Sigmoid colon (tissue), 7 donors: ENCODE data around the gene CWC15. TPM values are rescaled to one million over a fixed set of nuclear protein-coding genes. Genes with fewer than 3 reads are reported as not detected.
A peak's percentile ranks its signal among the peaks of the same experiment; 100 is the strongest.

Source experiments
- DNase-seq: peaks from one replicate; pipeline ENCODE4 v3.0.0-alpha.2; 2019
- H3K27ac ChIP-seq, 4 donors: fragments of 200-600 bp; sonication (generic); one replicate each; pipeline ENCODE4 v1.5.1; 2016 to 2019; ENCODE audit warnings: mild to moderate bottlenecking in 1 of 4
- H3K27me3 ChIP-seq, 3 donors: fragments of 200-600 bp; sonication (generic); one replicate each; pipeline ENCODE4 v1.5.1; 2019; ENCODE audit warnings: mild to moderate bottlenecking in 1 of 3
- H3K36me3 ChIP-seq, 4 donors: fragments of 200-600 bp; sonication (generic); one replicate each; pipeline ENCODE4 v1.5.1; 2016 to 2019
- H3K4me1 ChIP-seq, 4 donors: fragments of 200-600 bp; sonication (generic); one replicate each; pipeline ENCODE4 v1.5.1; 2017 to 2019
- H3K4me3 ChIP-seq, 4 donors: fragments of 200-600 bp; sonication (generic); one replicate each; pipeline ENCODE4 v1.5.1; 2017 to 2019; ENCODE audit warnings: mild to moderate bottlenecking in 2 of 4, moderate library complexity in 1 of 4
- H3K9me3 ChIP-seq, 4 donors: fragments of 200-600 bp in 3 of 4; sonication (generic) in 3 of 4; one replicate each; pipeline versions ENCODE4 v1.5.1 to v1.6.1; 2013 to 2019
- EP300 ChIP-seq, 4 donors: sonication (generic); formaldehyde crosslinking; IDR thresholded peaks; one replicate each; pipeline ENCODE4 v1.6.1; 2017; ENCODE audit warnings: antibody characterized with exemption in 4 of 4
- POLR2A ChIP-seq, 2 donors: fragments of 450-650 bp; IDR thresholded peaks; one replicate each; pipeline ENCODE4 v1.6.1; 2016; ENCODE audit warnings: antibody characterized with exemption in 2 of 2, mild to moderate bottlenecking in 2 of 2, moderate library complexity in 2 of 2
- POLR2AphosphoS5 ChIP-seq, 4 donors: sonication (generic); formaldehyde crosslinking; IDR thresholded peaks; one replicate each; pipeline ENCODE4 v1.6.1; 2017; ENCODE audit warnings: antibody characterized with exemption in 4 of 4
- WGBS, 2 donors: extraction: QIAGEN DNeasy Blood & Tissue Kit; methylation state at CpG; one replicate each; pipeline ENCODE4 v1.1.7; 2013; 5-methylcytosine and 5-hydroxymethylcytosine counted together
- intact Hi-C: fragments of 100-400 bp; cut with DNase I; formaldehyde crosslinking; loops from one replicate; pipeline ENCODE4 v1.15.1; 2023
- polyA plus RNA-seq, 3 donors: library from polyadenylated mRNA; stranded (reverse); fragments of 200-250 nt; gene quantifications; one replicate each; pipeline ENCODE4 v1.2.3, GENCODE V29; 2013
- total RNA-seq, 4 donors: library from RNA; depleted of rRNA; stranded (reverse); fragments of >200 nt; gene quantifications; one replicate each; pipeline ENCODE4 v1.1.0, GENCODE V29; 2016
- TF ChIP-seq, protein P1 (sequence below), 4 experiments: fragments of 450-650 bp in 3 of 4; fragments of 200-600 bp in 1 of 4; IDR thresholded peaks; one replicate each; pipeline ENCODE4 v1.5.1; 2016 to 2019; ENCODE audit warnings: antibody characterized with exemption in 4 of 4, mild to moderate bottlenecking in 3 of 4, moderate library complexity in 2 of 4
- donor health status: healthy with polysubstance abuse.
- donor health status: Bipolar disorder and iron deficiency.
- donor health status: healthy.

The CWC15 gene
- total and polyA plus RNA-seq, 7 donors, result 39.8 to 69.9 (median 48.3) TPM

DNA sequence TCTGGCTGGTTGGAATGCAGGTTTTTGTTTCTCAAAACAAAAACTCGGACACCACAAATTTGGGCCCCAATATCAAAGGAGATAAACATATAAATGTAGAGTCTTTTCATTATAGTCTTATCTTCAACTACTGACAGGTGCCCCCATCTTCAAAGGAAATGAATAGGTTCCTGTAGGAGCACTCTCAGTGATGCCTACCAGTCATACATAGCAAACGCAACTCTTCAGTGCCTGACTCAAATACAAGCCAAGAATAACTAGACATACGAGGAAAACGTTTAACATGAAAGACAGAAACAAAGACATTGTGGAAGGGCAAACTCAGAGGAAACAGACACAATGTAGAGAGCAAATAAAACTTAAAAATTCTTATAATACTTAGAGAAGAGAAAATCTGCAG is 14.0 kb upstream of the CWC15 start:
- no peak overlapping the region for H3K4me3 ChIP-seq
- no peak for DNase-seq
- H3K27me3 ChIP-seq, result no peaks in the 10 kb centered on the region
- 71 to 85% methylated on average over 4 of the region's 4 CpGs for WGBS, 2 donors
- H3K36me3 ChIP-seq, result no peaks in the 10 kb centered on the region
- H3K9me3 ChIP-seq, result no peaks in the 10 kb centered on the region
- intact Hi-C loops, result no loop called here
- no peak for TF ChIP-seq POLR2AphosphoS5 (IDR thresholded peaks at IDR 0.05)
- H3K4me1 ChIP-seq, result no peaks in the 10 kb centered on the region
- no peak overlapping the region for H3K27ac ChIP-seq

DNA sequence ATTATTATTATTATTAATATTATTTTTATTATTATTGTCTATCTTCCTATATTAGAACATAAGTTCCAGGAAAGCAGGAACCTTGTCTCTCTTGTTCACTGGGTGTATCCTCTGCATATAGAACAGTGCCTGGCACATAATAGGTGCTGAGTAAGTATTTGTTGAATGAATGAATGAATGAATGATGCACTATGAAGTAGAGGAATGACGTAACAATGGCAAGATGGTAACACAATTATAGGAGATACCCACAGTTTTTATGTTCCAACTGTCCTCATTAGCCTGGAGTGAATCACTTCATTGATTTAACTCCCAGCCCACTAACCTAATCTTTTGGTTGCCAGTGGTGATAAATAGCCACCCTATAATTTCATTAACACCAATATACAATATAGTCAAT is 2.2 kb upstream of the CWC15 start:
- intact Hi-C loops, result loop anchor here (10.0 kb wide), 2 partner anchors 169 to 211 kb away; partner anchors contain the start of gene AMOTL1
- Histone ChIP-seq H3K27ac (no peak overlapping the region), H3K9me3 (no peaks in the 10 kb centered on the region), H3K36me3 (peaks cover 6 to 13% (median 10%) of the 10 kb centered on the region in 4 donors), H3K4me1 (peaks cover 0 to 14% (median 12%) of the 10 kb centered on the region in 4 donors), H3K27me3 (no peaks in the 10 kb centered on the region), H3K4me3 (no peak overlapping the region)
- TF ChIP-seq, protein P1, sequence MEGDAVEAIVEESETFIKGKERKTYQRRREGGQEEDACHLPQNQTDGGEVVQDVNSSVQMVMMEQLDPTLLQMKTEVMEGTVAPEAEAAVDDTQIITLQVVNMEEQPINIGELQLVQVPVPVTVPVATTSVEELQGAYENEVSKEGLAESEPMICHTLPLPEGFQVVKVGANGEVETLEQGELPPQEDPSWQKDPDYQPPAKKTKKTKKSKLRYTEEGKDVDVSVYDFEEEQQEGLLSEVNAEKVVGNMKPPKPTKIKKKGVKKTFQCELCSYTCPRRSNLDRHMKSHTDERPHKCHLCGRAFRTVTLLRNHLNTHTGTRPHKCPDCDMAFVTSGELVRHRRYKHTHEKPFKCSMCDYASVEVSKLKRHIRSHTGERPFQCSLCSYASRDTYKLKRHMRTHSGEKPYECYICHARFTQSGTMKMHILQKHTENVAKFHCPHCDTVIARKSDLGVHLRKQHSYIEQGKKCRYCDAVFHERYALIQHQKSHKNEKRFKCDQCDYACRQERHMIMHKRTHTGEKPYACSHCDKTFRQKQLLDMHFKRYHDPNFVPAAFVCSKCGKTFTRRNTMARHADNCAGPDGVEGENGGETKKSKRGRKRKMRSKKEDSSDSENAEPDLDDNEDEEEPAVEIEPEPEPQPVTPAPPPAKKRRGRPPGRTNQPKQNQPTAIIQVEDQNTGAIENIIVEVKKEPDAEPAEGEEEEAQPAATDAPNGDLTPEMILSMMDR (IDR thresholded peaks at IDR 0.05), result no peak
- TF ChIP-seq EP300 (IDR thresholded peaks at IDR 0.05) (no peak), POLR2A (IDR thresholded peaks at IDR 0.05) (no peak), POLR2AphosphoS5 (IDR thresholded peaks at IDR 0.05) (no peak)
- 90% methylated on average over 1 of the region's 1 CpG for WGBS, 2 donors
- no peak for DNase-seq

GRCh38 chr11:94974178-94974577 is 822 bp upstream of the CWC15 start:
- Histone ChIP-seq H3K36me3 (peaks cover 19 to 28% (median 24%) of the 10 kb centered on the region in 4 donors), H3K27ac (peak overlapping the region in 3 of 4 donors; percentile 81 to 88 (median 81)), H3K4me3 (peak overlapping the region; percentile 84 to 93 (median 86)), H3K4me1 (peaks cover 0 to 14% (median 12%) of the 10 kb centered on the region in 4 donors), H3K9me3 (no peaks in the 10 kb centered on the region), H3K27me3 (no peaks in the 10 kb centered on the region)
- WGBS, 2 donors, result 49 to 55% methylated on average over 6 of the region's 6 CpGs
- intact Hi-C loops, result loop anchor here (5.0 to 10.0 kb wide), 4 partner anchors 97 to 788 kb away; partner anchors contain the start of gene AMOTL1
- TF ChIP-seq, protein P1 (IDR thresholded peaks at IDR 0.05), result no peak
- TF ChIP-seq EP300 (IDR thresholded peaks at IDR 0.05), result no peak
- no peak for DNase-seq

GRCh38 chr11:94972700-94973098 is 657 bp downstream of the CWC15 start:
- Histone ChIP-seq H3K27ac (peak overlapping the region; percentile 81 to 88 (median 82)), H3K9me3 (no peaks in the 10 kb centered on the region), H3K4me3 (peak overlapping the region; percentile 84 to 93 (median 86)), H3K36me3 (peaks cover 25 to 42% (median 38%) of the 10 kb centered on the region in 4 donors), H3K27me3 (no peaks in the 10 kb centered on the region), H3K4me1 (peaks cover 0 to 14% (median 12%) of the 10 kb centered on the region in 4 donors)
- DNase-seq, result no peak
- intact Hi-C loops, result loop anchor here (2.0 to 10.0 kb wide), 6 partner anchors 94 to 790 kb away; partner anchors contain the start of genes AMOTL1, ANKRD49, MRE11 and SRSF8
- WGBS, 2 donors, result 2 to 3% methylated on average over 5 of the region's 5 CpGs
- TF ChIP-seq POLR2AphosphoS5 (IDR thresholded peaks at IDR 0.05) (no peak), POLR2A (IDR thresholded peaks at IDR 0.05) (no peak), EP300 (IDR thresholded peaks at IDR 0.05) (no peak)
- TF ChIP-seq, protein P1 (IDR thresholded peaks at IDR 0.05), result no peak

- H3K4me1 ChIP-seq, result peaks cover 0 to 13% (median 11%) of the 10 kb centered on the region in 4 donors
- WGBS, 2 donors, result 94 to 100% methylated on average over 1 of the region's 1 CpG
- H3K27me3 ChIP-seq, result no peaks in the 10 kb centered on the region
- H3K4me3 ChIP-seq, result no peak overlapping the region
- TF ChIP-seq, protein P1 (IDR thresholded peaks at IDR 0.05), result peak in 3 of 4 experiments; percentile 15 to 48 (median 27)
- no peak for TF ChIP-seq POLR2AphosphoS5 (IDR thresholded peaks at IDR 0.05)
- no peak for TF ChIP-seq POLR2A (IDR thresholded peaks at IDR 0.05)
- no peak for TF ChIP-seq EP300 (IDR thresholded peaks at IDR 0.05)
- intact Hi-C loops, result loop anchor here (5.0 kb wide), 1 partner anchor 346 kb away; no protein-coding TSS in a partner anchor
- no peak overlapping the region for H3K27ac ChIP-seq
- H3K36me3 ChIP-seq, result peaks cover 46 to 85% (median 59%) of the 10 kb centered on the region in 4 donors
- no peak for DNase-seq
- no peaks in the 10 kb centered on the region for H3K9me3 ChIP-seq
Measured at GRCh38 chr11:94968334-94968958, 4.9 kb downstream of the CWC15 start.
